NCI-H226 (cell line): ENCODE data around the gene HLTF.
"Not testable (repeated sequence)": the region's sequence is repeated elsewhere in the genome, so short reads cannot be mapped to it uniquely, and the experiment has no call there.

Experiments used
- DNase-seq: peaks from one replicate; pipeline ENCODE4 v3.0.0-alpha.2; 2015

HLTF gene

GRCh38 chr3:149015393-149015792, 70.9 kb downstream of the HLTF start:
- no peak for DNase-seq

GRCh38 chr3:149013726-149014125, 72.6 kb downstream of the HLTF start:
- DNase-seq = no peak

- DNase-seq = no peak
These were observed 74.7 kb downstream of the HLTF start for GRCh38 chr3:149011676-149012075.

- DNase-seq = no peak
These were observed 75.4 kb downstream of the HLTF start for GRCh38 chr3:149010966-149011365.

GRCh38 chr3:149010504-149010951, 75.8 kb downstream of the HLTF start:
- no peak for DNase-seq

- DNase-seq = no peak
These were observed 76.6 kb downstream of the HLTF start for GRCh38 chr3:149009732-149010131.

- no peak for DNase-seq
These were observed 78.6 kb downstream of the HLTF start for GRCh38 chr3:149007567-149008257.

- no peak for DNase-seq
These were observed 80.9 kb downstream of the HLTF start for GRCh38 chr3:149005416-149005815.

- DNase-seq = no peak
These were observed 81.7 kb downstream of the HLTF start for GRCh38 chr3:149004622-149005021.

- no peak for DNase-seq
These were observed 82.6 kb downstream of the HLTF start for GRCh38 chr3:149003653-149004305.

- no peak for DNase-seq
These were observed 84.6 kb downstream of the HLTF start for GRCh38 chr3:149001727-149002126.

- no peak for DNase-seq
These were observed 86.1 kb downstream of the HLTF start for GRCh38 chr3:149000206-149000745.

- no peak for DNase-seq
These were observed 86.5 kb downstream of the HLTF start for GRCh38 chr3:148999806-149000205.

GRCh38 chr3:148998715-148999423, 87.5 kb downstream of the HLTF start:
- no peak for DNase-seq

- DNase-seq = no peak
These were observed 88.0 kb downstream of the HLTF start for GRCh38 chr3:148998297-148998696.

GRCh38 chr3:148997623-148998022, 88.7 kb downstream of the HLTF start:
- no peak for DNase-seq

GRCh38 chr3:148992635-148993255, 93.6 kb downstream of the HLTF start:
- DNase-seq = no peak

- no peak for DNase-seq
These were observed 94.2 kb downstream of the HLTF start for GRCh38 chr3:148992027-148992634.

GRCh38 chr3:148991219-148992026, 94.9 kb downstream of the HLTF start, which contains the start of gene GYG1:
Gene GYG1, plus strand, starts transcription at chr3:148991540. Its CDS starts 101 bp downstream, at chr3:148991641.
- peak; percentile 68 for DNase-seq

- no peak for DNase-seq
These were observed 96.1 kb downstream of the HLTF start for GRCh38 chr3:148990236-148990635.

GRCh38 chr3:148987551-148987950, 98.8 kb downstream of the HLTF start:
- not testable (repeated sequence) for DNase-seq

GRCh38 chr3:148981273-148981672, 105.1 kb downstream of the HLTF start:
- no peak for DNase-seq
